ENCODE results near the gene STIP1.

The STIP1 gene

GRCh38 chr11:64203421-64204079 is 17.6 kb downstream of the STIP1 start:
- no peak for DNase-seq

- DNase-seq, result no peak
Measured at GRCh38 chr11:64204080-64204440, 18.1 kb downstream of the STIP1 start.

- DNase-seq, result peak; percentile 74
Measured at GRCh38 chr11:64204464-64204989, 18.6 kb downstream of the STIP1 start.

- peak; percentile 43 for DNase-seq
Measured at GRCh38 chr11:64206457-64207255, 20.7 kb downstream of the STIP1 start, which contains the start of gene FERMT3. TSS of gene FERMT3 (plus strand) at chr11:64206721. CDS start at chr11:64207365, 644 bp downstream.

- DNase-seq, result peak; percentile 38
Measured at GRCh38 chr11:64207256-64208085, 21.5 kb downstream of the STIP1 start.

GRCh38 chr11:64208086-64208795 is 22.3 kb downstream of the STIP1 start:
- DNase-seq, result no peak

GRCh38 chr11:64208796-64209562 is 23.0 kb downstream of the STIP1 start:
- no peak for DNase-seq

- no peak for DNase-seq
Measured at GRCh38 chr11:64209563-64209843, 23.5 kb downstream of the STIP1 start.

GRCh38 chr11:64210301-64211020 is 24.5 kb downstream of the STIP1 start:
- no peak for DNase-seq

GRCh38 chr11:64211181-64211872 is 25.4 kb downstream of the STIP1 start:
- no peak for DNase-seq

- DNase-seq, result no peak
Measured at GRCh38 chr11:64216879-64217278, 30.9 kb downstream of the STIP1 start.

GRCh38 chr11:64218628-64219353 is 32.8 kb downstream of the STIP1 start:
- DNase-seq, result no peak

- DNase-seq, result no peak
Measured at GRCh38 chr11:64219354-64219684, 33.3 kb downstream of the STIP1 start.

GRCh38 chr11:64219755-64220154 is 33.8 kb downstream of the STIP1 start:
- no peak for DNase-seq

- no peak for DNase-seq
Measured at GRCh38 chr11:64220271-64220670, 34.3 kb downstream of the STIP1 start.

- DNase-seq, result no peak
Measured at GRCh38 chr11:64220798-64221197, 34.8 kb downstream of the STIP1 start.

- DNase-seq, result no peak
Measured at GRCh38 chr11:64222651-64223000, 36.7 kb downstream of the STIP1 start.

GRCh38 chr11:64223001-64223651 is 37.2 kb downstream of the STIP1 start:
- no peak for DNase-seq

- no peak for DNase-seq
Measured at GRCh38 chr11:64224151-64224890, 38.4 kb downstream of the STIP1 start.
